HL-60 (cell line): ENCODE data around the gene PLCG1.

Experiments used
- DNase-seq, 2 experiments: peaks; one replicate each; pipeline ENCODE4 v3.0.0-alpha.2; 2010 to 2020; ENCODE audit warnings: low read depth in 1 of 2, low spot score in 1 of 2
- H3K27ac ChIP-seq: fragments of 250-450 bp; sonication (Bioruptor Pico); replicated peaks from 2 replicates; pipeline ENCODE4 v1.5.1; 2020; ENCODE audit warnings: mild to moderate bottlenecking, moderate library complexity
- H3K27me3 ChIP-seq: fragments of 250-450 bp; sonication (Bioruptor Pico); 2 replicates; pipeline ENCODE4 v1.5.1; 2021; ENCODE audit warnings: mild to moderate bottlenecking, moderate library complexity; ENCODE audit not compliant: insufficient read depth, poor library complexity, severe bottlenecking
- H3K4me3 ChIP-seq: replicated peaks from 2 replicates; pipeline ENCODE4 v1.5.1; 2011; ENCODE audit warnings: mild to moderate bottlenecking, control low read depth, low read length; ENCODE audit not compliant: insufficient read depth
- CTCF ChIP-seq: IDR thresholded peaks from one replicate; pipeline ENCODE4 v1.5.1; 2011; ENCODE audit warnings: low read length, control low read depth, inconsistent platforms; ENCODE audit not compliant: insufficient read depth
- GABPA ChIP-seq: IDR thresholded peaks from 2 replicates; pipeline ENCODE4 v1.6.1; 2012; ENCODE audit warnings: low read depth
- POLR2AphosphoS5 ChIP-seq: IDR thresholded peaks from 2 replicates; pipeline ENCODE4 v1.6.1; 2012; ENCODE audit warnings: low read depth
- REST ChIP-seq: IDR thresholded peaks from 2 replicates; pipeline ENCODE4 v1.6.1; 2012; ENCODE audit warnings: low read depth; ENCODE audit not compliant: insufficient replicate concordance
- SPI1 ChIP-seq: IDR thresholded peaks from 2 replicates; pipeline ENCODE4 v1.6.1; 2012; ENCODE audit warnings: low read depth, mild to moderate bottlenecking, borderline replicate concordance

The PLCG1 gene

GRCh38 chr20:41203660-41204059, 66.3 kb downstream of the PLCG1 start:
- DNase-seq, result no peak
- TF ChIP-seq SPI1, result no peak
- no peak for TF ChIP-seq REST
- no peak for TF ChIP-seq GABPA
- no peak for TF ChIP-seq CTCF
- no peak for TF ChIP-seq POLR2AphosphoS5
- Histone ChIP-seq H3K27ac (no peak overlapping the region), H3K4me3 (no peak overlapping the region), H3K27me3 (no peaks in the 10 kb centered on the region)

GRCh38 chr20:41204304-41205265, 67.2 kb downstream of the PLCG1 start:
- TF ChIP-seq REST (no peak), CTCF (no peak), SPI1 (no peak), POLR2AphosphoS5 (no peak), GABPA (no peak)
- no peak overlapping the region for H3K4me3 ChIP-seq
- no peak overlapping the region for H3K27ac ChIP-seq
- DNase-seq, result no peak
- no peaks in the 10 kb centered on the region for H3K27me3 ChIP-seq

- H3K4me3 ChIP-seq, result no peak overlapping the region
- no peak overlapping the region for H3K27ac ChIP-seq
- no peak for TF ChIP-seq REST
- no peak for TF ChIP-seq CTCF
- no peak for TF ChIP-seq POLR2AphosphoS5
- TF ChIP-seq SPI1, result no peak
- TF ChIP-seq GABPA, result no peak
- no peaks in the 10 kb centered on the region for H3K27me3 ChIP-seq
- no peak for DNase-seq
Observed at GRCh38 chr20:41205313-41205712, 68.0 kb downstream of the PLCG1 start.
